Measurements from ENCODE around the gene RPS18. TPM values are rescaled to one million over a fixed set of nuclear protein-coding genes. Genes with fewer than 3 reads are reported as not detected.

Gene RPS18
- total and polyA plus RNA-seq, 9 of the 15 experiments (the other 6 are each of a cell fraction or from before 2014, with no cell fraction given), result 5,023 to 17,516 (median 8,131) TPM

DNA sequence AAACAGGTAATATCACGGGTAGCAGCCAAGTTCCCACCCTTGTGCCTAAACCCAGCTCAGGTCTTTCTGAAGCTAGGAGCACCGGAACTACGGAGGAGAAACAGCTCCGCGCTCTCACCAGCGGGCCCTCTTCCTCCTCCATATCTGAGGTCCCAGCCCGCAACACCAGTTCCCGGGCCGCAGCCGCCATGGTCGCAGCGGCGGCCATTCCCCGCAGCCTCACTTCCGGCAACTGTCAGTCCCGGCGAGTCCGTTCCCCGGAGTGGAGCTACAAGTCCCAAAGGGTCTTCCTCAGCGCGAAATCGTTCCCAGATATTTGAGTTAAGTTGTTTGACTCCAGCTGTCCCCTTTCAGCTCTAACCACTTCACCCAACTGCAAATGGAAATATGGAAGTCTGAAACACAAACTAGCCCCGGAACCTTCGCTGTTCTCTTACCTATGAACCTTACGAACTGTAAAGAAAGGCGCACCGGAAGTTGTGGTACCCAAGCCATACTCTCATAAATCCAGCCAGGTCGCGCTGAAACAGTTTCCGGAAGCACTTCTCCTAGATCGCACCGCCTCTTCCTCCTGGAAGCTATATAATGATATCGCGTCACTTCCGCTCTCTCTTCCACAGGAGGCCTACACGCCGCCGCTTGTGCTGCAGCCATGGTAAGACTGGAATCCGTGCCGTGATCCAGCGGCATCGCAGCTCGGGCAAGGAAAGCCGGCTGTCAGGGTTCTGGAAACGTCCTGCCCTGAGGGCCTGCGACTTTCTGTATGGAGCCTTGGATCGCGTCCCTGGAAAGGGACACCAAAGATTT is at the start of gene RPS18, which contains the start of gene VPS52 (continued):
- no peak for TF ChIP-seq CREB5 (CRISPR knock-in tag; IDR thresholded peaks at IDR 0.05)
- TF ChIP-seq, protein P1, sequence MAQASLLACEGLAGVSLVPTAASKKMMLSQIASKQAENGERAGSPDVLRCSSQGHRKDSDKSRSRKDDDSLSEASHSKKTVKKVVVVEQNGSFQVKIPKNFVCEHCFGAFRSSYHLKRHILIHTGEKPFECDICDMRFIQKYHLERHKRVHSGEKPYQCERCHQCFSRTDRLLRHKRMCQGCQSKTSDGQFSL (CRISPR knock-in tag; IDR thresholded peaks at IDR 0.05), result no peak
- TF ChIP-seq, protein P1 (tag; IDR thresholded peaks at IDR 0.05), result no peak; a peak in 1 of 4 replicates
- TF ChIP-seq SIN3A (IDR thresholded peaks at IDR 0.05; ENCODE audit: borderline replicate concordance in 2 of 2, control insufficient read depth in 1 of 2, low read depth in 2 of 2, low read length in 2 of 2), result peak; percentile 61 to 82; a peak in 3 of 4 replicates
- no peak for TF ChIP-seq NELFE (IDR thresholded peaks at IDR 0.05; ENCODE audit: insufficient read depth, insufficient read length)
- peak; percentile 68; the same call in 1 of the 2 replicates for TF ChIP-seq MIER1 (IDR thresholded peaks at IDR 0.05; ENCODE audit: low read depth)
- peak; percentile 69 to 74; a peak in 2 of 4 replicates for TF ChIP-seq TBL1XR1 (IDR thresholded peaks at IDR 0.05; ENCODE audit: low read length in 2 of 2)
- TF ChIP-seq HNRNPH1 (optimal IDR thresholded peaks at IDR 0.05; ENCODE audit: low read depth, low read length), result no peak
- no peak for TF ChIP-seq ZNF282 (CRISPR knock-in tag; IDR thresholded peaks at IDR 0.05)
- TF ChIP-seq CBX3 (IDR thresholded peaks at IDR 0.05; ENCODE audit: borderline replicate concordance in 1 of 2, low read length in 2 of 2), result peak in 1 of 2 experiments; percentile 85; a peak in 2 of 3 replicates
- TF ChIP-seq ZNF3 (CRISPR knock-in tag; IDR thresholded peaks at IDR 0.05), result peak; percentile 51; the same call in 1 of the 2 replicates
- no peak; the same call in 1 of the 2 replicates for TF ChIP-seq CCAR2 (IDR thresholded peaks at IDR 0.05; ENCODE audit: low read depth, low read length)
- TF ChIP-seq, protein P2, sequence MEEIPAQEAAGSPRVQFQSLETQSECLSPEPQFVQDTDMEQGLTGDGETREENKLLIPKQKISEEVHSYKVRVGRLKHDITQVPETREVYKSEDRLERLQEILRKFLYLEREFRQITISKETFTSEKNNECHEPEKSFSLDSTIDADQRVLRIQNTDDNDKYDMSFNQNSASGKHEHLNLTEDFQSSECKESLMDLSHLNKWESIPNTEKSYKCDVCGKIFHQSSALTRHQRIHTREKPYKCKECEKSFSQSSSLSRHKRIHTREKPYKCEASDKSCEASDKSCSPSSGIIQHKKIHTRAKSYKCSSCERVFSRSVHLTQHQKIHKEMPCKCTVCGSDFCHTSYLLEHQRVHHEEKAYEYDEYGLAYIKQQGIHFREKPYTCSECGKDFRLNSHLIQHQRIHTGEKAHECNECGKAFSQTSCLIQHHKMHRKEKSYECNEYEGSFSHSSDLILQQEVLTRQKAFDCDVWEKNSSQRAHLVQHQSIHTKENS (CRISPR knock-in tag; IDR thresholded peaks at IDR 0.05), result 0 out of 2 replicates have a peak, but pooled peaks have one; percentile 27
- peak; percentile 41; the same call in 1 of the 2 replicates for TF ChIP-seq ZNF23 (CRISPR knock-in tag; IDR thresholded peaks at IDR 0.05)
- no peak for TF ChIP-seq BRCA1 (IDR thresholded peaks at IDR 0.05)
- TF ChIP-seq BRCA1 (CRISPR knock-in tag; IDR thresholded peaks at IDR 0.05), result no peak
- peak; percentile 60 for TF ChIP-seq HMGN3 (IDR thresholded peaks at IDR 0.05; ENCODE audit: borderline replicate concordance, extremely low read depth, insufficient read length, low read depth, low read length)
- peak; percentile 65 for TF ChIP-seq VEZF1 (CRISPR knock-in tag; IDR thresholded peaks at IDR 0.05)
- TF ChIP-seq HMG20B (CRISPR knock-in tag; IDR thresholded peaks at IDR 0.05), result peak; percentile 24; the same call in 1 of the 2 replicates
- TF ChIP-seq SOX6 (IDR thresholded peaks at IDR 0.05), result peak; percentile 67; the same call in 1 of the 2 replicates

All from K562 (cell line).